Raji (cell line): Measurements from ENCODE around the gene TRNAU1AP.

Experiments used
- POLR2A ChIP-seq: IDR thresholded peaks from 2 replicates; pipeline ENCODE4 v1.6.1; 2011; ENCODE audit warnings: low read depth, low read length, control low read depth; ENCODE audit not compliant: insufficient read depth

The TRNAU1AP gene

DNA sequence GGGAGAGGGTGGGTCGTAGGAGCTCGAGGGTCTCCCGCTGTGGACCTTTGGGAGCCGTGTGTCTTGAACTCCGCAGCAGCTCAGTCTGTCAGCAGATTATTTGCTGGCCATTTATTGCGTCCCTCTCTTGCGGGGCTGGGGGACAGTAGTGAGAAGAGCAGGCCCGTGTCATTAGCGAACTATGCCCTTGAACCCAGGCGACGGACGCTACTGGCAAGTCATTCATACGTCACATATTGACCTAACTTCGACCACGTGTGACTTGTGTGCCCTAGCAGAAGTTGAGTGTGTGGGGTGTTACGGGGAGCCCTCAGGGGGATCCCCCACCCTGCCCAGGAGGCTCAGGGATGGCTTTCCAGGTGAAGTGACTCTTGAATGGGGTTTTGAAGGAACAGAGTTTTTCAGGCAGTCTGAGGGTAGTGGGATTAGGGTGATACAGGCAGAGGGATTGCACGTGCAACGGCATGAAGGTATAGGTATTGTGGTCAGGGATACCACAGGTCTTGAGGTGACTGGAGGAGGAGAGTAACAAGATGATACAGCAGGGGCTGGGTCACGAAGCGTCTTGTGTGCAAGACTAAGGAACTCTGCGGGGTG lies 34.0 kb upstream of the TRNAU1AP start:
- 0 out of 2 replicates have a peak, but pooled peaks have one; percentile 21 for TF ChIP-seq POLR2A

- no peak for TF ChIP-seq POLR2A
Measured at GRCh38 chr1:28519946-28520725, 32.7 kb upstream of the TRNAU1AP start.

- no peak for TF ChIP-seq POLR2A
Measured at GRCh38 chr1:28521502-28522164, 31.3 kb upstream of the TRNAU1AP start.

DNA sequence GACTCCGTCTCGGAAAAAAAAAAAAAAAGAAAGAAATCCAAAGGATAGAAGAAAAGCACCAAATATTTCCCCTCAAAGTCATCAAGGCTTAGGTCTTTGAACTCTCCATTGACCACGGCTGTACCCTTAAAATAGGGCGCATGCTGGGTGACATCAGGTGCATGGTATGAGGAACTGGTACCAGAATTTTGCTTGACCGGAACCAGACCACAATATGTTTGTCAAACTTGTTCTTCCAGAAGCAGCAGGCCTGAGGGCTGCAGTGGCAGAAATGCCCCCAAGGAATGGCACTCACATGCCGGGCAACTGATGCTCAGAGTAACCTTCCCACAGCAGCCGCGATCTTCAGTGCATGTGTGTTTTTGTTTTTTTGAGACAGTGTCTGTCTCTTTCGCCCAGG lies 26.0 kb upstream of the TRNAU1AP start:
- no peak for TF ChIP-seq POLR2A

- no peak for TF ChIP-seq POLR2A
Measured at GRCh38 chr1:28530456-28530855, 22.4 kb upstream of the TRNAU1AP start.

- TF ChIP-seq POLR2A = no peak
Measured at GRCh38 chr1:28534671-28535070, 18.2 kb upstream of the TRNAU1AP start.

DNA sequence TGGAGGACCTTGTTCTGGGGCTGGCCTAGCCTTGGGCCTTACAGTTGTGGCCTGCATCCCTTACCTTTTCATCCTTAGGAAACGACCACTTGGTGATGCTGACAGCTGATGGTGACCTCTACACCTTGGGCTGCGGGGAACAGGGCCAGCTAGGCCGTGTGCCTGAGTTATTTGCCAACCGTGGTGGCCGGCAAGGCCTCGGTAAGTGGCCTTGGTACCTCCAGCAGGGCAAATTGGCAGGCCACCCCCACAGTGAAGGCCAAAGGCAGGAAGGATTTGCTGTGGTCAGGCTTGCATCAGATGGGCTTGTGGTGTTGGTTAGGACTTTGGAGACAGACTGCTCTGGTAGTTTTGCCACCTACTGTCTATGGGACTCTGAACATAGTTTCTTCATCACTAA lies 17.7 kb upstream of the TRNAU1AP start:
- no peak for TF ChIP-seq POLR2A

GRCh38 chr1:28537457-28538199 lies 15.3 kb upstream of the TRNAU1AP start:
- no peak for TF ChIP-seq POLR2A

- no peak for TF ChIP-seq POLR2A
Measured at GRCh38 chr1:28538286-28538685, 14.6 kb upstream of the TRNAU1AP start.

DNA sequence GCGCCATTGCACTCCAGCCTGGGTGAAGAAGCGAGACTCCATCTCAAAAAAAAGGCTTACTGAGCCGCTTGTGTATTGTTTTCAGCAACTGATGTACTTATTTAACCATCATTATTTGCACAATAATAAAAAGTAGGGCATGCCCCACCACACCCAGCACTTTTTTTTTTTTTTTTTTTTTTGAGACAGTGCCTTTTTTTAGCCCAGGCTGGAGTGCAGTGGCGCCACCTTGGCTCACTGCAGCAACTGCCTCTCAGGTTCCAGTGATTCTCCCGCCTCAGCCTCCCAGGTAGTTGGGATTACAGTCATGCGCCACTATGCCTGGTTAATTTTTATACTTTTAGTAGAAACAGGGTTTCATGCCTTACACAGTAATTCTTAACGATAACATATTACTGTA lies 12.2 kb upstream of the TRNAU1AP start:
- no peak for TF ChIP-seq POLR2A

DNA sequence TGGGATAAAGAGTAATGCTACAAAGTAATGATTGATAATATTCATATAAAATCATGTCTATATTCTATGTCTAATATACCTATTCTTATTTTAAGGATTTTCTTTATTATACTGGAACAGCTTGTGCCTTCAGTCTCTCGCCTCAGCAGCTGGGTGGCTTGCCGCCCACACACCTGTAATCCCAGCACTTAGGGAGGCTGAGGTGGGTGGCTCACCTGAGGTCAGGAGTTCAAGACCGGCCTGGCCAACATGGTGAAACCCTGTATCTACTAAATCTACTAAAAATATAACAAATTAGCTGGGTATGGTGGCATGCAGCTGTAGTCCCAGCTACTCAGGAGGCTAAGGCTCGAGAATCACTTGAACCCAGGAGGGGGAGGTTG lies 7.6 kb upstream of the TRNAU1AP start:
- no peak for TF ChIP-seq POLR2A

GRCh38 chr1:28548318-28548717 lies 4.6 kb upstream of the TRNAU1AP start:
- TF ChIP-seq POLR2A = no peak

DNA sequence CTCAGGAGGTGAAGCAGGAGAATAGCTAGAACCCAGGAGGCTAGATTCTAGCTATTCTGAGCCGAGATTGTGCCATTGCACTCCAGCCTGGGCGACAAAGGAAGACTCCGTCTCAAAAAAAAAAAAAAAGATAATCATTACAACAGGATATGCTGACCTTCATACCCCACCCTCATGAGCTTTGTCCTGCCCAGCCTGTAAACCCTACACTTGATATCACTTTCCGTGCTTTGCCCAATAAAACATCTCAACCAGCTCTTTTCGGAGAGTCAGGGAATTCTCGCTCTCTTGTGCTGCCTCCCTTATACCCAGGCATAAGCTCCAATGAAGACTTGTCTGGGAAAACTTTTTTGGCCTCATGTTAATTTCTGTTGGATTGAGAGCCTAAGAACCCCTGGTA lies 1.5 kb upstream of the TRNAU1AP start:
- TF ChIP-seq POLR2A = no peak

- no peak for TF ChIP-seq POLR2A
Measured at GRCh38 chr1:28560886-28561285, 8.0 kb downstream of the TRNAU1AP start.

DNA sequence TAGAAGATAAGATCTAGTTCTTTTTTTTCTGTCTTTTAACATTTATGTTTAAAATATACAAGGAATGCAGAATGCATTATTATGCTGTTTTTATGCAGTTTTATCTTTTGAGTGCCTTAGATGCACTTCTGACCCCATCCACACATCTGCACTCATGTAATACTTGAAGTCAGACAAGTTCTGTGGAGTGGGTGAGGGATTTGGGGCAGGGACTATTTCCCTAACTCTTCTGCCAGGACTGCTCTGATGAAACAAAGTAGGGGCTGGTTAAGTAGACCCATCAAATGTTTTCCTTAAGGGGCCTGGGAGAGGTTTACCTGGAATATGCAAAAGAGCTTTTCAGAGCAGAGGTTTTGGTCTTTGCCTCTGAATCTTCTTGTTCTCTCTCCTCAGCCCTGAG lies 11.4 kb downstream of the TRNAU1AP start:
- no peak for TF ChIP-seq POLR2A
